Esophagus squamous epithelium (tissue), 4 donors: Measurements from ENCODE around the gene OR2V2.

Experiments
- CTCF ChIP-seq, 6 experiments: fragments of 450-650 bp in 4 of 6; fragments of 200-600 bp in 2 of 6; sonication (generic) in 2 of 6; IDR thresholded peaks; one replicate each; pipeline ENCODE4 v1.5.1; 2016 to 2019; ENCODE audit warnings: antibody characterized with exemption in 6 of 6, mild to moderate bottlenecking in 4 of 6, moderate library complexity in 4 of 6
- POLR2A ChIP-seq, 4 donors: fragments of 450-650 bp; IDR thresholded peaks; one replicate each; pipeline ENCODE4 v1.6.1; 2017; ENCODE audit warnings: antibody characterized with exemption in 4 of 4, mild to moderate bottlenecking in 4 of 4, moderate library complexity in 3 of 4

- TF ChIP-seq POLR2A (IDR thresholded peaks at IDR 0.05) (no peak), CTCF (IDR thresholded peaks at IDR 0.05) (no peak)
These were observed 25.6 kb downstream of the OR2V2 start for GRCh38 chr5:181173027-181173419.
